GM19099 (cell line): ENCODE results near the gene CCT8L2.
"Not testable (repeated sequence)": the region's sequence is repeated elsewhere in the genome, so short reads cannot be mapped to it uniquely, and the experiment has no call there.

Source experiments
- POLR2A ChIP-seq: IDR thresholded peaks from 3 replicates; pipeline ENCODE4 v1.6.1; 2011; ENCODE audit warnings: low read depth; ENCODE audit not compliant: insufficient read length; ENCODE audit errors: extremely low read depth

The CCT8L2 gene, protein sequence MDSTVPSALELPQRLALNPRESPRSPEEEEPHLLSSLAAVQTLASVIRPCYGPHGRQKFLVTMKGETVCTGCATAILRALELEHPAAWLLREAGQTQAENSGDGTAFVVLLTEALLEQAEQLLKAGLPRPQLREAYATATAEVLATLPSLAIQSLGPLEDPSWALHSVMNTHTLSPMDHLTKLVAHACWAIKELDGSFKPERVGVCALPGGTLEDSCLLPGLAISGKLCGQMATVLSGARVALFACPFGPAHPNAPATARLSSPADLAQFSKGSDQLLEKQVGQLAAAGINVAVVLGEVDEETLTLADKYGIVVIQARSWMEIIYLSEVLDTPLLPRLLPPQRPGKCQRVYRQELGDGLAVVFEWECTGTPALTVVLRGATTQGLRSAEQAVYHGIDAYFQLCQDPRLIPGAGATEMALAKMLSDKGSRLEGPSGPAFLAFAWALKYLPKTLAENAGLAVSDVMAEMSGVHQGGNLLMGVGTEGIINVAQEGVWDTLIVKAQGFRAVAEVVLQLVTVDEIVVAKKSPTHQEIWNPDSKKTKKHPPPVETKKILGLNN

DNA sequence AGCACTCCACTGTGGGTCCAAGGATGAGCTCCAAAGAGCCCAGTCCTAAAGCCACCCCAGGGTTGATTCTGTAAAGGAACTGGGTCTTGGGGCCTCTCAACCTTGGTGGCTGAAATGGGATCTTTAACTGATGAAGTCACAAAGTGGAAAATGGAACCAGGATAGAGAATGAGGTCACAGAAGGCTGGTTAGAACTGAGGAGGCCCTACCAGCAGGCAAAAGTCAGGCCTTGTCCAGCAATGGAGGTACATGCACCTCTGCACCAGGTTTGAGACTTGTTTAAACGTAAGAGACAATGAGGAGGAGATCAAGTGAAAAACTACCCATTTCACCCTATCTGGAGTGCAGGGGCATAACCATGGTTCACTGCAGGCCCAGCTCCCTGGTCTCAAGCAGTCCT is at the start of gene CCT8L2:
Gene CCT8L2, minus strand, starts transcription at position 101 of the 400 bp plus-strand sequence. CDS start 260 bp downstream, outside the sequence.
- TF ChIP-seq POLR2A, result not testable (repeated sequence)

DNA sequence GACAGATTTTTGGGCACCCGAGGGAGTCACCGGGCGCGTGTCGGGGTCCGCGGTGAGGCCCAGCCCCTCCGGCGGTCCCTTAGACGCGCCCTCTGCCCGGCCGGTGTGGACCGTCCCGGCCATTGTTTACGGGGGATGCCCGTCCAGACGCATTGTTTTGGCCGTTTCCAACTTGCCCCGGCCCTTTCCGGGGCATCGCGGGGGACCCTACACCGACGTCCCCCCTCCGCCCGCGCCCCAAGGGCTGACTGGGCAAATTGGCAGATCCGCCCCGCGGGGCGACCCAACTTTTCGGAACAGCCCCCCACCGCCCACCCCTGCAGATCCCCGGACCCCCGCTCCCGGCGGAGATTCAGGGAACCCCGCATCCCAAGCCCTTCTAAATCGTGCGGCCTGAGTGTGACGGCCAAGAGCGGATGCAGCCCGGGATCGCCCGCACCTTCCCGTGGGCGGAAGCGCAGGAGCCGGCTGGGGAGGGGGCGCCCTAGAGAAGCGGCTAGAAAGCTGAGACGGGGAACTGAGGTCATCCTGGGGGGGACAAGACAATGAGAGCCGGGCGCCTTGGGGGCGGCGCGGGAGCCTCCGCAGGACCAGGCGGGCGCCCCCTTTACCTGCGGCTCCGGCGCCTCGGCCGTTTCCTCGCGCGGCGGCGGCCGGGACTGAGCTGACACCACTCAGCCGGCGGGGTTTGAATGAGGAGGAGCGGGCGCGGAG is 17.1 kb upstream of the CCT8L2 start:
- TF ChIP-seq POLR2A, result no peak

DNA sequence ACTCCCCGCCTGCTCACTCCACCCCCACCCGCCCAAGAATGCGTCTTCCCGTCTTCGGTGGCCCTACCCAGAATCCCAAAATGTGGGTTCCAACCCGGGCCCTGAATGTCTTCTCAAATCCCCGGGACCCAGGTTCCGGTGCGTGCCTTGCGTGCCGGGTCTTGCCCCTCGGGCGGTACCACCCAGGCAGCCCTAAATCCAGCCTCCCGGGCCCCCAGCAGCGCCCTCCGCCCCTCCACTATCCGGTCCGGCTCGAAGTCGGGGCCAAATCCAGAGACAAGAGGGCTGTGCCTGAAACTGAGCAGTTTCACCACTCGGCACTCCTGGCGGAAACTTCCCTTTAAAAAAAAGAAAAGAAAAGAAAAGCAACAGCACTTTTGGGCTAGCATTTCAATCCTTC is 16.3 kb upstream of the CCT8L2 start:
- TF ChIP-seq POLR2A, result no peak

DNA sequence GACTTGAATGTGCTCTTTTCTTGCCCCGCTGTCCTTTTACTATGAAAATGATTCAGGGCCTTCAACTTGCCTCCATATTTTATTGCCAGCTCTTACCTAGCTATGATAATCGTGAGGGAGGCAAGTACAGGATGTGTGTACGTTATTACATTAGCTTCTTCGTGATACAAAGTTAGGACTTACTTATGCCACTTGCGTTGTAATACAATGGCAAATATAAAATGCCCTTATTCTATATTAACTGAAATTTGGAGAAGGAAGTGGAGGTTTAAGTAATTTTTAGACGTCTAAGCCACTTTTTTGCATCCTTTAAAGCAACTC is 10.8 kb upstream of the CCT8L2 start:
- TF ChIP-seq POLR2A, result no peak

DNA sequence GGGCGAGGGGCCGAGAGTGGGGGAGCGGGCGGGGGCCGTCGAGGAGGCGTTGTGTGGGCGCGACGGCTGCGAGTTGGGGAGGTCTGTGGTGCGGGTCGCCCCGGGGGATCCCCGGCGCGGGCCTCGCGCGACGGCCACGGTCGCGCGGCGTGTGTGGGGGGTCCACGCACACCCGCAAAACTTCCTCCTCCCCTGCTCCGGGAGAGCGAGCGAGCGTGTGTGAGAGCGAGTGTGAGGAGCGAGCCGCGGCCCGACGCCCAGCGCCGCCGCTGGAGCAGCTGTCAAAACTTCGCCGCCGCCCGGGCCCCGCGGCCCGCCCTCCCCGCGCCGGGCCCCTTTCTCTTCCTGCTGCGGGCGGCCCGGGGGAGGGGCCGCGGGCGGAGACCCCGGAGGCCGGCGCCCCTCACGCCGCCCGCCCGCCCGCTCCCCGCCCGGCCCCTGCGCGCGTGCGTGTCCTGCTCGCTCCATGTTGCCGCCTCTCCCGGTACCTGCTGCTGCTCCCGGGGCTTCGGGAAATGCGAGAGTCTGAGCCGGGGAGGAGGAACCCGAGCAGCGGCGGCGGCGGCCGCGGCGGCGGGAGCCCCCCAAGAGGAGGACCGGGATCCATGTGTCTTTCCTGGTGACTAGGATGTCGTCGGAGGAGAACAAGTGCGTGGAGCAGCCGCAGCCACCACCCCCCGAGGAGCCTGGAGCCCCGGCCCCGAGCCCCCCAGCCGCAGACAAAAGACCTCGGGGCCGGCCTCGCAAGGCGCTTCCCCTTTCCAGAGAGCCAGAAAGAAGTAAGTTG is 9.0 kb upstream of the CCT8L2 start:
- no peak for TF ChIP-seq POLR2A

DNA sequence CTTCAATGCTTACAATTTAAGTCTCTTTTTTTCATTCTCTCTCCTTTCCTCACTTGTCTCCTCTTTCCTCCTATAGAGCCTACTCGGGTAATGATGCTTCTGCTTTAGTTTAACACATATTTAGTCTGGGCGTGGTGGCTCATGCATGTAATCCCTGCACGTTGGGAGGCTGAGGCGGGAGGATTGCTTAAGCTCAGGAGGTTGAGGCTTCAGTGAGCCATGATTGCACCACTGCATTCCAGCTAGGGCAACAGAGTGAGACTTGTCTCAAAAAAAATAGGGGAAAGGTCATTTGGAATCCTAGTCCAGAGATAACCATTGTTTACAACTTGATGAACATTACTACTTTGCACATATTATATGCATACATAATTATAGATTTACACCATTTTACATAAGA is 1.4 kb upstream of the CCT8L2 start:
- no peak for TF ChIP-seq POLR2A

DNA sequence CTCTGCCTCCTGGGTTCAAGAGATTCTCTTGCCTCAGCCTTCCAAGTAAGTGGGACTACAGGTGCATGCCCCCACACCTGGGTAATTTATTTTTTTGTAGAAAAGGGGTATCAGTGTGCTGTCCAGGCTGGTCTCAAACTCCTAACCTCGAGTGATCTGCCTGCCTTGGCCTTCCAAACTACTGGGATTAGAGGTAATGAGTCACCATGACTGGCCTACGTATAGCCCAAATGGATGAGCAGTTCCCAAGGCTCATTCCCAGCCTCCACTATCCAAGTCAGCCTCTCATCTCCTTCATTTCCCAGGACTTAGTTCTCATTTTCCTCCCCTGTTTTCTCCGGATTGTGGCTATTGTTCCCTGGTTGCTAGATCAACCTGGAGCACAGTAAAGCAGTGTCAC is 5.6 kb downstream of the CCT8L2 start:
- no peak for TF ChIP-seq POLR2A

DNA sequence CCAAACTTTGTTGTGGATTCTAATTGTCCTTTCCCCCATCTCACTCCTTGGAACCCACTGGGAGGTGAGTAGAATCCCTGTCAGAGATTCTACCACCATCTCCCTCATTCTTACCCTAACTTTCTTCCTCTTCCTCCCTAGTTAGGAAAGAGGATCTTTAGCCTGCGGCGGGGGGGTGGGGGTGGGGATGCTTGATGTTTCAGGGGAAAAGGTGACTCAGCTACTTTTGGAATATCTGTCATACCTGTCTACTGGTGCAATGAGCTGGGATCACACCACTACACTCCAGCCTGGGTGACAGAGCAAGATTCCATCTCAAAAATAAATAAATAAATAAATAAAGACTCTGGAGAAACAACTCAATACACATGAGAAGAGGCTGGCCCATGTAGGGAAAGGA is 6.4 kb downstream of the CCT8L2 start:
- no peak for TF ChIP-seq POLR2A

DNA sequence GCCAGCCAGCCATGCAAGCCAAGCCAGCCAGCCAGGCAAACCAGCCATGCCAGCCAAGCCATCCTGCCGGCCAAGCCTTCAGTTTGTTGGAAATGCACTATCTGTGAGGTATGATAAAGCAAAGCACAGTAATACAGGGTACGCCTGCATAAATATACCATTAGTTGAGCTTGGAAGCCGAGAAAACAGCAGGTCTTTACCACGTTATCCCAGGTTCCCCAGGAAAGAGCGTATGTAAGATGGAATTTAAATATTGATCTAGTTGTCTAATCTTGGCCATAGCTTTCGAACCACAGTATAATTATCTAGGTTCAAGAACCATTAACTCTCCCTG is 24.2 kb downstream of the CCT8L2 start:
- TF ChIP-seq POLR2A, result no peak

DNA sequence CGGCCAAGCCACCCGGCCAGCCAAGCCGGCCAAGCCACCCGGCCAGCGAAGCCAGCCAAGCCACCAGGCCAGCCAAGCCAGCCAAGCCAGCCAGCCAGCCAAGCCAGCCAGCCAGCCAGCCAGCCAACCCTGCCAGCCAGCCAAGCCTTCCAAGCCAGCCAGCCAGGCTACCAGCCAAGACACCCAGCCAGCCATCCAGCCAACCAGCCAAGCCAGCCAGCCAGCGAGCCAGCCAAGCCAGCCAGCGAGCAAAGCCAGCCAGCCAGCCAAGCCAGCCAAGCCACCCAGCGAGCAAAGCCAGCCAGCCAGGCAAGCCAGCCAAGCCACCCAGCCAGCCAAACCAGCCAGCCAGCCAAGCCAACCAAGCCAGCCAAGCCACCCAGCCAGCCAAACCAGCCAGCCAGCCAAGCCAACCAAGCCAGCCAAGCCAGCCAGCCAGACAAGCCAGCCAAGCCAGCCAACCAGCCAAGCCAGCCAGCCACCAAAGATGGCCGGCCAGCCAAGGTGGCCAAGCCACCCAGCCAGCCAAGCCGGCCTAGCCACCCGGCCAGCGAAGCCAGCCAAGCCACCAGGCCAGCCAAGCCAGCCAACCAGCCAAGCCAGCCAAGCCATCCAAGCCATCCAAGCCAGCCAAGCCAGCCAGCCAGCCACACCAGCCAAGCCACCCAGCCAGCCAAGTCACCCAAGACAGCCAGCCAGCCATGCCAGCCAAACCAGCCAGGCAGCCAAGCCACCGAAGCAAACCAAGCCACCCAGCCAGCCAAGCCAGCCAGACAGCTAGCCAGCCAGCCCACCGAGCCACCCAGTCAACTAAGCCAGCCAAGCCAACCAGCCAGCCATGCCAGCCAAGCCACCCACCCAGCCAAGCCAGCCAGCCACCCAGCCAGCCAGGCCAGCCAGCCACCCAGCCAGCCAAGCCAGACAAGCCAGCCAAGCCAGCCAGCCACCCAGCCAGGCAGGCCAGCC is 28.8 kb downstream of the CCT8L2 start:
- TF ChIP-seq POLR2A, result no peak

DNA sequence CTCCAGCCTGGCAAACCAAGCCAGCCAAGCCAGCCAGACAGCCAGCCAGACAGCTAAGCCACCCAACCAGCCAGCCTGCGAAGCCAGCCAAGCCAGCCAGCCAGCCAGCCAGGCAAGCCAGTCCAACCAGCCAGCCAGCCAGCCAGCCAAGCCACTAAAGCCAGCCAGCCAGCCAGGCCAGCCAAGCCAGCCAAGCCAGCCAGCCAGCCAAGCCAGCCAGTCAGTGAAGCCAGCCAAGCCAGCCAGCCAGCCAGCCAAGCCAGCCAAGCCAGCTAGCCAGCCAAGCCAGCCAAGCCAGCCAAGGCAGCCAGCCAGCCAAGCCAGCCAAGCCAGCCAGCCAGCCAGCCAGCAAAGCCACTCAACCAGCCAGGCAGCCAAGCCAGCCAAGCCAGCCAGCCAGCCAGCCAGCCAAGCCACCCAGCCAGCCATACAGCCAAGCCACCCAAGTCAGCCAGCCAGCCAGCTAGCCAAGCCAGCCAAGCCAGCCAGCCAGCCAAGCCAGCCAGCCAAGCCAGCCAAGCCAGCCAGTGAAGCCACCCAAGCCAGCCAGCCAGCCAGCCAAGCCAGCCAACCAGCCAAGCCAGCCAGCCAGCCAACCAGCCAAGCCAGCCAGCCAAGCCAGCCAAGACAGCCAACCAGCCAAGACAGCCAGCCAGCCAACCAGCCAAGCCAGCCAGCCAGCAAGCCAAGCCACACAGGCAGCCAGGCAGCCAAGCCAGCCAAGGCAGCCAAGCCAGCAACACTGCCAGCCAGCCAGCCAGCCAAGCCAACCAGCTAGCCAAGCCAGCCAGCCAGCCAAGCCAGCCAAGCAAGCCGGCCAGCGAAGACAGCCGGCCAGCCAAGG is 29.7 kb downstream of the CCT8L2 start:
- TF ChIP-seq POLR2A, result no peak

DNA sequence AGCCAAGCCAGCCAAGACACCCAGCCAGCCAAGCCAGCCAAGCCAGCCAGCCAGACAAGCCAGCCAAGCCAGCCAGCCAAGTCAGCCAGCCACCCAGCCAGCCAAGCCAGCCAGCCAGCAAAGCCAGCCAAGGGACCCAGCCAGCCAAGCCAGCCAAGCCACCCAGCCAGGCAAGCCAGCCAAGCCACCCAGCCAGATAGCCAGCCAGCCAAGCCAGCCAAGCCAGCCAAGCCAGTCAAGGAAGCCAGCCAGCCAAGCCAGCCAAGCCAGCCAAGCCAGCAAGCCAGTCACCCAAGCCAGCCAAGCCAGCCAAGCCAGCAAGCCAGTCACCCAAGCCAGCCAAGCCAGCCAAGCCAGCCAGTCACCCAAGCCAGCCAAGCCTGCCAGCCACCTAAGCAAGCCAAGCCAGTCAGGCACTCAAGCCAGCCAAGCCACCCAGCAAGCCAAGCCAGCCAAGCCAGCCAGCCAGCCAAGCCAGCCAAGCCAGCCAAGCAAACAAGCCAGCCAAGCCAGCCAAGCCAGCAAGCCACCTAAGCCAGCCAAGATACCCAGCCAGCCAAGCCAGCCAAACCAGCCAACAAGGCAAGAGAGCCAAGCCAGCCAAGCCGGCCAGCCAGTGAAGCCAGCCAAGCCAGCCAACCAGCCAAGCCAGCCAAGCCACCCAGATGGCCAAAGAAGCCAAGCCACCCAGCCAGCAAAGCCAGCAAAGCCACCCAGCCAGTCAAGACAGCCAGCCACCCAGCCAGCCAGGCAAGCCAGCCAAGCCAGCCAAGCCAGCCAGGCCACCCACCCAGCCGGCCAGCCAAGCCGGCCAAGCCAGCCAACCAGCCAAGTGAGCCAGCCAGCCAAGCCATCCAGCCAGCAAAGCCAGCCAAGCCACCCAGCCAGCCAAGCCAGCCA is 33.3 kb downstream of the CCT8L2 start:
- TF ChIP-seq POLR2A, result no peak
